SKM-1 treated with dmso at 0.1 percent for 144 hours (cell line): ENCODE data around the gene SLC7A14.

Source experiments
- DNase-seq: peaks from one replicate; lab custom pipeline; 2025; ENCODE audit not compliant: unreplicated experiment; lab: John Stamatoyannopoulos, UW

The SLC7A14 gene

GRCh38 chr3:170585937-170586310, at the start of gene SLC7A14:
Gene SLC7A14 (minus strand): TSS chr3:170586075. CDS start chr3:170526936, 59,139 bp downstream.
- no peak for DNase-seq

- DNase-seq: no peak
These were observed 49.5 kb upstream of the SLC7A14 start for GRCh38 chr3:170635385-170635735.

DNA sequence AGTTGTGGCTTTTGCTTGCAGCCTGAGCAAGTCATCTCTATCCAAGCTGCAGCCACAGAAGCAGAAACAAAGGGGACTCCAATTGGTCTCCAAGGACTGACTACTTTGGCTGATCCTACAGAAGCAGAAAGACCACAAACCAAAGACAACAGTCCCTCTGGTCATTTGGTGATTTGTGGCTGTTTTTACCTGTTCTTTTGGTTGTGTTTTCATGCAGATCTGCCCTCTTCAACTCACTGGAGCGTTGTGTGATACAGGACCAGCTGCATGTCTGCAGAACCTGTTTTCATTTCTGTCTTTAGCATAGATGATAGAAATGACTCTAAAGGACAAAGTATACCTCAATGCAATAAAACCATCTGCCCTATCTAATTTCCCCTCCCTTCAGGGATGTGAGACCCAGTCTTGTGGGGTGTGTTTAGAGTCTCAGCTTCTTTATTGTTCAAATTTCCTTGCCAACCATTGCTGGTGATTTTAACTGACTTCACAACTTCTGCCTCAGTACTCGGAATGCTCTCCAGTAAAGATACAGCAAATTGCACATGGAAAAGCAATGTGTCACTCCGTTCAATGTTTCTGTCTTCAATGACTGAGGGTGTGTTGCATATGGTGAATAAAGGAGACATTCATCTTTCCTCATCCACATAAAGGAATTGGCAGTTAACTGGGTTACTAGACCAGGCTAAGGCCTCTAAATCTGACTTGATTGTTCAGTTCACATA, 48.9 kb upstream of the SLC7A14 start:
- DNase-seq: no peak

- no peak for DNase-seq
These were observed 47.7 kb upstream of the SLC7A14 start for GRCh38 chr3:170633573-170633972.

GRCh38 chr3:170632780-170633179, 46.9 kb upstream of the SLC7A14 start:
- no peak for DNase-seq

- no peak for DNase-seq
These were observed 46.0 kb upstream of the SLC7A14 start for GRCh38 chr3:170631755-170632488.

- DNase-seq: no peak
These were observed 37.6 kb upstream of the SLC7A14 start for GRCh38 chr3:170623524-170623923.

DNA sequence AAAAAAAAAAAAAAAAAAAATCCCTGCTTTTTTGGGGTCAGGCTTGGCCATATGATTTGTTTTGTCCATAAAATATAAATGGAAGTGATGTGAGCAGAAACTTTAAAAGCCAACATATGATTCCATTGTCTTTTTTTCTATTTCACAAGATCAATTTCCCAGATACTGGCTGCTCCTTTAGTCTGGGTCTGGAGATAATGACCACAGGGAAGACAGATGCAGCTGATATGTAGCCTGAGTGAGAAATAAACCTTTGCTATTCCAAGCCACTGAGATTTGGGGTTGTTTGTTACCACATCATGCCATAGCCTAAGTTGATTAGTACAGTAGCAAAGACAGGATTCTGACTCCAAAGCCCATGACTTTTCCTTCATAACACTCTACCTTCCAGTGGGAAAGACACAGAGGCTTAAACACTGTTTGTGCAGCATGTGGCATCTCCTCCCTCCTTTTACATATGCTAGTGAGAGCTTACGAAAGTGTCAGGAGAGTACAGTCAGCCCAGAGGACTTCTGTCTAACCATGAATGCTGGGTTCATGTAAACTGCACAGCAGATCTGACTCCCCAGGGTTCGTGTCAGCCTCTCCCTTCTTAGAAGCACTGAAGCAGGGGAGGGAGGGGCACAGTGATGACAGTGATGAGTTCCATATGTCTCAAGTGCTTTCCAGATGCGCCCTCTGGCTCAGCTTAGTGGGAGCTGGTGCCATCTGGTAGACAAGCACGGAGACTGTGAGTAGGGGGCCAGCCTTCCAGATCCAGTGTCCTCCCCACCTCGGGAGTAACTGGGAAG, 36.7 kb upstream of the SLC7A14 start:
- DNase-seq: no peak

GRCh38 chr3:170621256-170621655, 35.4 kb upstream of the SLC7A14 start:
- DNase-seq: no peak

DNA sequence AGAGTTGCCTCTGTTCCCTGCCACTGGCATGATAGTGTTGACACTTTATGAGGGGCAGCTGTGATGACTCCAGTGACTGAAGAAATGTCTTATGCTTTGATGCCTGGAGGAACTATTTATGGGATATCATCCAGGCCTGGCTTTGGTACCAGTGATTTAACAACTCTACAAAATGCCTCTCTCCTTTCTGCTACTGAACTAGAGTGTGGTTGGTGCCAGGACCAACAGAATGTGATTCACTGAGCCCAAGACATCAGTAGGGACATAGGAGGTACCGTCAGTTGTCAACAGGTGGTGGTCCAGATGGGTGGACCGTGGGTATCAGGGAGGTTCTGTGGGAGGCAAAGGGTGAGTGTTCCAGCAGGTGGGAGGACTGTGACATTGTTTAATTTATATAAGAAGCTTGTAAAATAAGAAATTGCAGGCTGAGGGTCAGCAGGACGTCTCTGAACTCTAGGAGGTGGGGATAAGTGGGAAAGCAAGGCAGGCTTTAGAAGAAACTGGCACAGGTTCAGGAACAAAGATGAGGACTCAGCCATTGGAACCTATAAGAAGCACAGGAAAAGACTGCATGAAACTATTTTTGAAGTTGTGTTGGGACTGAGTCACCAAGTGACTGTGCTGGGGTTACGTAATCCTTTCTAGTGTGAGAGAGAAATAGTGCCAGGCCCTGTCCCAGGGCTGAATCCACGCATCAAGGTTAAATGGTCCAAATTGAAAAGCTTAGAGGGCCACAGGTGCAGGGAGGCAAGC, 28.5 kb upstream of the SLC7A14 start:
- peak; percentile 17 for DNase-seq

GRCh38 chr3:170611751-170612150, 25.9 kb upstream of the SLC7A14 start:
- no peak for DNase-seq

GRCh38 chr3:170610321-170610884, 24.5 kb upstream of the SLC7A14 start:
- no peak for DNase-seq

DNA sequence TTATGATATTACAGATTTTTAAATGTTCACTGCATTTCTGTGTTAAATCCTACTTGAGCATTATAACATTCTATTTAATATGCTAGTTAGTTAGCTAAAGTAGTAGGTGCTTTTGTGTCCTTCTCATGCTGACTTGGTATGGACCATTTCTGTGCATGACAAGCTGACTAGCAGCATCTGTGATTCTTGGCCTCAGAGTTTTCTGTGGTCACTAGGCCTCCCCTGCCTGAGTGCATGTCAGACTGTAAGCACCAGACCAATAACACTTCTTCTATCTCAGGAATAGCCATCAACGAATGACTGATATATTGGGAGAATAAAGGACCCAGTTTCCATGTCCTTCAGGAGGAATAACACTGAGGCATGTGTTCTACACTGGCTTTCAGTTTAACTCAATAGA, 22.6 kb upstream of the SLC7A14 start:
- no peak for DNase-seq

GRCh38 chr3:170606675-170607074, 20.8 kb upstream of the SLC7A14 start:
- no peak for DNase-seq

- DNase-seq: no peak
These were observed 19.6 kb upstream of the SLC7A14 start for GRCh38 chr3:170605490-170605889.

DNA sequence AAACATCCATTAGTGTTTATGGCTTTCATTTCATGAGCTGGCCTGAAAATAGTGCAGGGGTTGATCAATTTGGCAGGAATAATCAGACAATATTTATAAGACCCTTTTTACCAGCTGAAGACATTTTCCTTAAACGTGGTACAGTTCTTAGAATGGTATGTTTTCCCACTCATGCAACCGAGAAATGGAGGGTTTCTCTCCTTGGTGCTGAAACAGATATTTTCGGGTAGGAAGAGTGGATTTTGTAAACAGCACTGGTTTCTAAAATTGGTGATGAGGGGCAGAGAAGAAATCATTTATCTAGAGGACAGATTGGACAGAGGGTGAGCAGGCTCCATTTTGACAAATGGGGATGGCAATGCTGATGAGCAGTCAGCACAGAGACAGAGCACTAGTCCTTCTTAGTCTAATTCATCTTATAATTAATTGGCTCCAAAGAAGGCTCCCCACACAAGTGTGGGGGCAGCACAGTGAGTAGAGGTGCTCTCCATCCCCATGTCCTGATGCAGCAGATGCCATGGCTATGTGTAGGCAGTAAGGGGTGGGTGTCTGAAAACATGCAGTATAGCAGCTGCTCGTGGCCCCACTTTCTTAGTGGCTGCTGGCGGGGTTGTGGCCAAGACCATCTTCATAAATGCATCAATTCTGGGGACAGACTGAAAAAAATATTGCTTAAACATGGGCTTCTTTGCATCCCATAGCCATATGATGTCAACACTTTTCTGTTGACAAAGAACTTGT, 18.1 kb upstream of the SLC7A14 start:
- no peak for DNase-seq

GRCh38 chr3:170602556-170602955, 16.7 kb upstream of the SLC7A14 start:
- DNase-seq: no peak

DNA sequence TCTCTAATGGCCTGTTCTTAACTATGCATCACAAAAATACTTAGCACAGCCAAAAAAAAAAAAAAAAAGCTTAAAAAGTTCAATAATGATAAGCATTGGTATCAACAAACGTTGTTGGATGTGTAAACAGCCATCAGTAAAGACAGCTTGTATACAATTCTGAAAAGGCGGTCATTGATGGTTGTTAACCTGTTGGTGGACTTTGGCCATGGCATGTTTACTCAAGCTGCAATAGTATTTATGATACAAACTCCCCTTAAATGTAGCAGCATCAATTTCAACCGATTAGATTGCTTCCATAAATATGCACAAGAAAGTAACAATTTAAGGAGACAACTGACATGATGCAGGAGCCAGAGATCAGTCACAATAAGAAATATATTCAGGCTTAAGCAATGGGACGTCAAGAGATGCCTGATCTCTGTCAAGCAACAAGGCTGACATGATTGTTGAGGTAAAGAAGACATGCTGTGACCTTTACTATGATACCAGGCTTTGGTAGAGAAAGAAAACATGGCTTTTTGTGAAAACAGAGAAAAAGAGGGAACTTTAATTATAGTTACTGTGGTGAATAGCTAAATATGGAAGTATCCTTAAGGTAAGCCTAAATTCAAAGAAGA, 14.2 kb upstream of the SLC7A14 start:
- no peak for DNase-seq

DNA sequence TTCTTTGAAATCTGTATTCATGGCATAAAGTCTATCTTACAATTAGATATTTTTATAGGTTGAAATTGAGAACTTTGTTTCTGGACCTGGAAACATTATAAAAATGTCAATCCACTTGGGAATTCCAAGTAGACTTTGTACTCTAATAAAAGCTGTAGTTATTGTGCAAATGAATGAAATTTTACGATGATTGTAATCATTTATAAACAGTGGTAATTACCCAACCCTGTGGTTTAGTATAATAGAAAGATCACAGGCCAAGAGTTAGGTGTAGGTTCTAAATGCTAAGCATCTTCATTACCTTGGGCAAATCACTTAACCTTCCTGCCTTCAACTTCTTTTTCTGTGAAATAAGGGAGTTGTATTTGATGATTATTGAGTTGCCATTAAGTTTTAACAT, 13.2 kb upstream of the SLC7A14 start:
- no peak for DNase-seq

DNA sequence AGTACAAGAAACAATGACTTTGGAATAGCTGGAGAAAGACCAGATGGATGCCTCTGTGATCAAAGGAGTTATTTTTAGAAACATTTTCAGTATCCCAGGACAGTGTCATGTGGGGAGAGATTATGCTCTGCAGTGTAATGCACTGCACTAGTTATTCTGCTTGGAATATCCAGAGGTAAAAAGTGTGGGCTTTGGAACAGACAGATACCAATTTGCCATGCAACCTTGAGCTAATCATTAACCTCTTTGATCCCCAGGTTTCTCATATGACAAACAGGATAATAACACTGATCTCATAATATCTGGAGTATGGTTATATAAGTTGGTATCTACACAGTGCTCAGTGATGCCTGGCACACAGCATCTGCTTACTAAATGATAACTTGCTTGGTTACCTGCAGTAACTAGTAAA, 12.2 kb upstream of the SLC7A14 start:
- no peak for DNase-seq
